Type B pancreatic cell (in vitro differentiated cells): ENCODE measurements around the gene POLE. TPM values are rescaled to one million over a fixed set of nuclear protein-coding genes. Genes with fewer than 3 reads are reported as not detected.

Experiments
- DNase-seq: peaks from one replicate; pipeline ENCODE4 v3.0.0; 2021; ENCODE audit warnings: mixed read lengths; ENCODE audit not compliant: unreplicated experiment; ENCODE audit errors: extremely low spot score
- H3K27ac Mint-ChIP-seq: 2 replicates; pipeline ENCODE4 v1.8.0; 2021; ENCODE audit warnings: mild to moderate bottlenecking, mixed read lengths
- H3K27me3 Mint-ChIP-seq: 2 replicates; pipeline ENCODE4 v1.8.0; 2021; ENCODE audit warnings: mixed read lengths
- H3K36me3 Mint-ChIP-seq: 2 replicates; pipeline ENCODE4 v1.8.0; 2021; ENCODE audit warnings: mixed read lengths
- H3K4me1 Mint-ChIP-seq: one replicate; pipeline ENCODE4 v1.8.0; 2021; ENCODE audit warnings: mixed read lengths; ENCODE audit not compliant: unreplicated experiment
- H3K4me3 Mint-ChIP-seq: 2 replicates; pipeline ENCODE4 v1.8.0; 2021; ENCODE audit warnings: mild to moderate bottlenecking, mixed read lengths
- H3K9me3 Mint-ChIP-seq: 2 replicates; pipeline ENCODE4 v1.8.0; 2021; ENCODE audit warnings: mixed read lengths
- CTCF ChIP-seq: fragments of 200-600 bp; sonication (generic); conservative IDR thresholded peaks from 2 replicates; pipeline ENCODE4 v1.5.0; 2021; ENCODE audit warnings: antibody characterized with exemption, mild to moderate bottlenecking
- total RNA-seq: library from RNA; stranded (reverse); gene quantifications from 2 replicates; pipeline ENCODE4 v1.2.1, GENCODE V29; 2021; ENCODE audit warnings: low replicate concordance

Gene POLE
- total RNA-seq, 1 donor from 2014 or later, result 113 TPM

DNA sequence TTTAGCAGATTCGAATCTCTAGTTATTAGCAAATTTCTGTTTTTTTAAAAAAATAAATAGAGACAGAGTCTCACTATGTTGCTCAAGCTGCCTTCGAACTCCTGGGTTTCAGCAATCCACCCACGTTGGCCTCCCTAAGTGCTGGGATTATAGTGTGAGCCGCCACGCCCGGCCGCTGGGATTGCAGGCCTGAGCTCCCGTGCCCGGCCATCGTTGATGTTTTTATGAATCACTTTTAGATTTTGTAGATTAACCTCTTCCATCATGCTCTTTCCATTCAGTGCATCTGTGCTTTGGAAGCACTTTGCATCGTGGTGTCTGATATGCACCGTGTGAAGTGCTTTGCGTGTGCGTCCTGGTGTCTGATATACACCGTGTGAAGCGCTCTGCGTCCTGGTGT, 44.4 kb upstream of the POLE start:
- no peak overlapping the region for H3K27ac Mint-ChIP-seq
- H3K9me3 Mint-ChIP-seq, result no peaks in the 10 kb centered on the region
- DNase-seq, result no peak
- H3K4me3 Mint-ChIP-seq, result no peak overlapping the region
- H3K36me3 Mint-ChIP-seq, result peaks cover 36% of the 10 kb centered on the region
- H3K4me1 Mint-ChIP-seq, result peaks cover 16% of the 10 kb centered on the region
- TF ChIP-seq CTCF, result no peak
- no peaks in the 10 kb centered on the region for H3K27me3 Mint-ChIP-seq

DNA sequence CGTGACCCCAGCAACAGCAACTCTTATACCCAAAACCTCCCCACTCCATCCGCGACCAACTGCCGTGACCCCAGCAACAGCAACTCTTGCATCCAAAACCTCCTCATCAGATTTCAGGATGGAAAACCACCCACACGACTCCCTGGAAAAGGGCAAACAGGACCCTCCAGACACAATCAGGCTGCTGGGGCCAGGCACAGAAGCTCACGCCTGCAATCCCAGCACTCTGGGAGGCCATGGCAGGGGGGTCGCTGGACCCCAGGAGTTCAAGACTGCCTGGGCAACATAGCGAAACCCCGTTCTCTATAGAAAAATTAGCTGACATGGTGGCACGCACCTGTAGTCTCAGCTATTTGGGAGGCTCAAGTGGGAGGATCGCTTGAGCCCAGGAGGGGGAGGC, 43.2 kb upstream of the POLE start:
- no peak for DNase-seq
- no peak overlapping the region for H3K27ac Mint-ChIP-seq
- peaks cover 16% of the 10 kb centered on the region for H3K4me1 Mint-ChIP-seq
- H3K27me3 Mint-ChIP-seq, result no peaks in the 10 kb centered on the region
- H3K4me3 Mint-ChIP-seq, result no peak overlapping the region
- H3K9me3 Mint-ChIP-seq, result no peaks in the 10 kb centered on the region
- no peak for TF ChIP-seq CTCF
- H3K36me3 Mint-ChIP-seq, result peaks cover 45% of the 10 kb centered on the region

DNA sequence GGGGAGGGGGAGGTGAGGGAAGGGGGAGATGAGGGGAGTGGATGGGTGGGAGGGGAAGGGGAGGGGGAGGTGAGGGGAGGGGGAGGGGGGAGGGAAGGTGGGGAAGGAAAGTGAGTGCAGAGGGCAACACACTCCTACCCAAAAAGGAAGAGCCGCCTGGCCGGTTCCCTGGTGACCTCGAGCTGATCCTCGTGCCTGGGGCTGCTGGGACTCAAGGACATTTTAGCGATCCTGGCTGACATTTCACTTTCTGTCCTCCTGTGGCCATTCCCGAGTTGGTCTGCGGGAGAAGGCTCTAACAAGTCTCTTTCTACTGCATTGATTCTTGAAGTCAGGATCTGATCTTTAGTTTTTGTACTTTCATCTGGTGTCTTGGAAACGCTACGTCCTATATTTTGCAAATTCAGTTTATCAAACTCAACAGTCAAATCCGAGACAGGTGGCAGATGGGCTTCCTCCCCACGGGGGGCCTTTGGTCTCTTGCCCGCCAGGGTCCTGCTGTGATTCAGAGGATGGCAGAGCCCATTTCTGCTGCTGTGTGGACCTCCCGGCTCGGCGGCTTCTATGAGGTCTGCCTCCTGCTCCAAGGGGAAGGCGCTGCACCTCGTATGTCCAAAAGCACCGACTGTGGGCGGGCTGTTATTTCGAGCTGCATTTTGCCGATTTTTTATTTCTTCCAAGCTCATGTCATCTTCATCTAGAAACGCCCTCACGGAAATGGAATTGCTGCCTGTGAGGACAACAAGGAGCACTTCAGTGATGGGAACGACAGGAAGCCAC, 42.6 kb upstream of the POLE start:
- Mint-ChIP-seq H3K4me1 (peaks cover 16% of the 10 kb centered on the region), H3K36me3 (peaks cover 45% of the 10 kb centered on the region), H3K27ac (no peak overlapping the region), H3K9me3 (no peaks in the 10 kb centered on the region), H3K27me3 (no peaks in the 10 kb centered on the region), H3K4me3 (no peak overlapping the region)
- no peak for TF ChIP-seq CTCF
- DNase-seq, result no peak

GRCh38 chr12:132728502-132728901, 41.4 kb upstream of the POLE start:
- Mint-ChIP-seq H3K36me3 (peaks cover 36% of the 10 kb centered on the region), H3K4me3 (no peak overlapping the region), H3K9me3 (no peaks in the 10 kb centered on the region), H3K27ac (no peak overlapping the region), H3K27me3 (no peaks in the 10 kb centered on the region), H3K4me1 (peaks cover 7% of the 10 kb centered on the region)
- TF ChIP-seq CTCF, result no peak
- DNase-seq, result no peak

DNA sequence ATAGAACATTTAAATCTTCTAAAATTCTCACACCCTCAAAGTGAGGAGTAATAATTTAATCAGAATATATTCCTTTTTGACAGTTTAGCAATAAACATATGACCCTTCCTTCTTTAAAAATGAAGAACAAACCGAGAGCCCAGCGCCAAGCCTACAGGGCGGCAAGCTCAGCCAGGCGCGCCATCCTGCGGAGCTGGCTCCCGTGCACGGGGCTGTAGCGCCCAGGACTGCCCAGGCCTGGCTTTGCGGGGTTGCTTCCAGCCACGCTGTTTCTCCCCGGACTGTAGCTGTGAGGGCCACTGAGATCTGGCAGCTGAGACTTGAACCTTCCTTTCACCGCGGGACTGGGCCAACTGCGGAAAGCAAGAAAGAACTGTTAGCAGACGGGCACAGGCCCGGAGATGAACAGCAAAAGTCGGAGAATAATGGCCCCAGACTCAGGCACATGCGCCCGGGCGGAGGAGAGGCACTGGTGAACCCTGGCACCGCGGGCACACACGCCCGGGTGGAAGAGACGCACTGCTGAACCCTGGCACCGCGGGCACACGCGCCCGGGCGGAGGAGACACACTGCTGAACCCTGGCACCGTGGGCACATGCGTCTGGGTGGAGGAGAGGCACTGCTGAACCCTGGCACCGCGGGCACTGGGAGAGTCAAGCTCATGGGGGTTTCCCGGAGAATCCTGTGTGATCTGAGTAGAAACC, 40.1 kb upstream of the POLE start:
- no peak overlapping the region for H3K27ac Mint-ChIP-seq
- no peak for TF ChIP-seq CTCF
- peaks cover 7% of the 10 kb centered on the region for H3K4me1 Mint-ChIP-seq
- H3K27me3 Mint-ChIP-seq, result no peaks in the 10 kb centered on the region
- no peak overlapping the region for H3K4me3 Mint-ChIP-seq
- DNase-seq, result no peak
- peaks cover 33% of the 10 kb centered on the region for H3K36me3 Mint-ChIP-seq
- H3K9me3 Mint-ChIP-seq, result no peaks in the 10 kb centered on the region
